ENCODE data around the gene FRAS1.

GRCh38 chr4:78441756-78442155, 384.6 kb downstream of the FRAS1 start:
- no peak for TF ChIP-seq POLR2A (IDR thresholded peaks at IDR 0.05)
- TF ChIP-seq, protein P1, sequence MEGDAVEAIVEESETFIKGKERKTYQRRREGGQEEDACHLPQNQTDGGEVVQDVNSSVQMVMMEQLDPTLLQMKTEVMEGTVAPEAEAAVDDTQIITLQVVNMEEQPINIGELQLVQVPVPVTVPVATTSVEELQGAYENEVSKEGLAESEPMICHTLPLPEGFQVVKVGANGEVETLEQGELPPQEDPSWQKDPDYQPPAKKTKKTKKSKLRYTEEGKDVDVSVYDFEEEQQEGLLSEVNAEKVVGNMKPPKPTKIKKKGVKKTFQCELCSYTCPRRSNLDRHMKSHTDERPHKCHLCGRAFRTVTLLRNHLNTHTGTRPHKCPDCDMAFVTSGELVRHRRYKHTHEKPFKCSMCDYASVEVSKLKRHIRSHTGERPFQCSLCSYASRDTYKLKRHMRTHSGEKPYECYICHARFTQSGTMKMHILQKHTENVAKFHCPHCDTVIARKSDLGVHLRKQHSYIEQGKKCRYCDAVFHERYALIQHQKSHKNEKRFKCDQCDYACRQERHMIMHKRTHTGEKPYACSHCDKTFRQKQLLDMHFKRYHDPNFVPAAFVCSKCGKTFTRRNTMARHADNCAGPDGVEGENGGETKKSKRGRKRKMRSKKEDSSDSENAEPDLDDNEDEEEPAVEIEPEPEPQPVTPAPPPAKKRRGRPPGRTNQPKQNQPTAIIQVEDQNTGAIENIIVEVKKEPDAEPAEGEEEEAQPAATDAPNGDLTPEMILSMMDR (IDR thresholded peaks at IDR 0.05) = no peak
